LoVo (cell line): ENCODE results near the gene CYP26B1.
A peak's percentile ranks its signal among the peaks of the same experiment; 100 is the strongest.

Source experiments
- DNase-seq: peaks from one replicate; pipeline ENCODE4 v3.0.0-alpha.2; 2016; ENCODE audit warnings: low spot score

Gene CYP26B1

DNA sequence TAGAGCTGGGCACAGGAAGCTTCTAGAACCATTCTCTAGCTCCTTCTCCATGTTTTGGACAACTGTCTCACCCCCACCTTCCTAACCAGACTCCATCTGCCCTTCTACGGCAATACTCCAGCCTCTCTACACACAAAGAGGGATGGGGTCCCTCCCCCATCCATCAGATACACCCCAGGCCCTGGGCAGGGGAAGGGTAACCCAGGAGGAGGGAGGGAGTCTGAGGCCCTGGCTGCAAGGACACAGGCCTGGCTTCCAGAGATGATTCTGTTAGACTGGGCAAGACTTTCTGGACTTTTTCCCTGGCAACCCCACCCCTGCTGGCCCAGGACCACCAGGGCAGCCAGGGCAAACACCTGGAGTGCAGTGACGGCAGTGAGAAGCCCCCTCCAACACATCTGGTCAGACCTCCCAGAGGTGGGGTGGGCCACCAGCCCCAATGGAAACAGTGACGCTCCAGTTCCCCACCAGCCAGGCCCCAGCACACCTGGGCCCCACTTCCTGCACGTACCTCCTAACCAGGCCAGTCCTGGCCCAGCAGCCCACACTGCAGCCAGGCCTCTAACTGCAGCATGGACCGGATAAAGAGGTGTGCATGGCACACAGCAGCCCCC is 6.5 kb downstream of the CYP26B1 start:
- DNase-seq = no peak

DNA sequence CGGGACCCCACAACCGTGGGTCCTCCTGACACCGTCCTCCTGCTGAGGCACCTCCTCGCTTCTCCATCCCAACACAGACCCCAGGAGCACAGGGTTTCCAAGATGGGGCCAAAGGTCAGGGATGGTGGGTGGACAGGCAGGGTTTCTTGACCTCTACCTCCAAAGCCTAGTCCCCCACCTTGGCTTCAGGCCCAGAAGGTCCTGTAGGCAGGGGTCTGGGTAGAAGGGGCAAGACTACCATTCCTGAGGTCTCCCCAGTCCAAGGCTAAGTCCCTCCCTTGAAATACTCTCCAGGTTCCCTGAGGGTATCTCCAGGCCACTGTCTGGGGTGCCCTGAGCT is 7.1 kb downstream of the CYP26B1 start:
- DNase-seq = no peak

DNA sequence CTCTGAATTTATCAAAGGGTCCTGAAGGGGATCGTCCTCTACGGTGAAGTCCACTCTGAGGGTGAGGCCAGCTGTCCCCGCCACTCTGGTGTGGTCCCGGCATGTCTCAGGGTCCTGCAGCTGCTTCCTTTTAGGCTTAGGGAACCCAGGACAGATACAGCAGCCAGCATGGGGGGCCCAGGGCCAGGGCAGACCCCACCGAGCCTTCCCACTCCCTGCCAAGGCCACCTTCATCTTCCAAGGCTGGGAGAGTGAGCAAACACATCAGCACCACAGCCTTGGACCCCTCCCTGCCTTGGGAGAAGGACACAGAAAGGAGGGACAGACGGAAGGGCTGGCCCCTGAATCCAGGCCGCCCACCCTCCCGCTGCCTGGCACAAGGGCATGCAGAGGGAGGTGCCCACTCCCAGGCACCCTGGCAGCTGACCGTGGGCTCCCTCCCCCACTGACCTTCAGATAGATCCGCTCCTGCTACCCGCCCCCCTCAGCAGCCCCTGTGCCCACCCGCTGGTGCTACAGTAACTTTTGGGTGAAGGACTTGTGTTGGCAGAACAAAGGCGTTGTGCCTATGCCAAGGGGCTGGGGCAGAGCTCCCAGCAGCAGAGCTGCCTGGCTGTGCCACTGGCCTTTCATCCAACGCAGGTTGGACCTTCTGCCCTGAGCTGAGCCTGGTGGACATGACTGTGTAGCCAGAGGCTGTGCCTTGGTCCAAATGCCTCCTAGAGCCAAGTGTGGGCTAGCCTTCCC is 7.6 kb downstream of the CYP26B1 start:
- no peak for DNase-seq

DNA sequence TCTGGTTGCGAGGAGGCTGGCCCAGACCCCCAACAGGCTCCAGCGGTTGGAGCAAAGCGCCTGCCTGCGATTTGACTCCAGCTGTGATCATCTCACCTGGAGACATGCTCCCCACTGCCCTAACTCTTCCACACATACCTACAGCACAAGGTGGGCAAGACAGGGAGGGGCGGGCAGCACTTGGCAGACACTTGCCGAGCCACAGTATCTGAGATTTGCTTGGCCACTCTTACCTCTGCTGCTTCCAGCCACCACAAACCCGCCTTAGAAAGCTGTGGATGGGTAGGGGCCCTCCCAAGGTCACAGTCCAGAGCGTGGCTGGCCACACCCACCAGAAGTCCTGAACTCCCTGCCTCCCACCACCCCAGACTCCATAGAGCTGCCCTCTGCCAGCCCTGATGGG is 8.2 kb downstream of the CYP26B1 start:
- DNase-seq = no peak

DNA sequence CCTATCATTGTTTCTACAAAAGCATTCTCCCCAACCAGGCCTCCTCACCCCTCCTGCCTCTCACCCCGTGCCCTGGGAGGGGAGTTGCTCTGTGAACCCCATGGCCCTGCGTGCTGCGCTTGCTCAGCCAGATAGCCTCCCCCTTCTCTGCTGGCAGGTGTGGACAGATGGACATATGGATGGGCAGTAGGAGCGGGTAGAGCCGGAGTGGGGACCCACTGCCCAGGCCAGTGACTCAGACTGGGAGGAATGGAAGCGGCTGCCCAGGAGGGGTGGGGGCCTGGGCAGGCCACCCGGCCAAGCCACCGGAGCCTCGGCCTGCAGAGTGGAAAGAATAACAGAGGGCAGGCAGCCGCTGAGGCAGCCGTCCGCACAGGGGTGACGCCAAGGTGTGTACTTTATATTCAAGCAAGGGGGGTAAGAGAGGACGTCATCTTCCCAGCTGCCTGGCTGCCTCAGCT is 8.7 kb downstream of the CYP26B1 start:
- DNase-seq = no peak

DNA sequence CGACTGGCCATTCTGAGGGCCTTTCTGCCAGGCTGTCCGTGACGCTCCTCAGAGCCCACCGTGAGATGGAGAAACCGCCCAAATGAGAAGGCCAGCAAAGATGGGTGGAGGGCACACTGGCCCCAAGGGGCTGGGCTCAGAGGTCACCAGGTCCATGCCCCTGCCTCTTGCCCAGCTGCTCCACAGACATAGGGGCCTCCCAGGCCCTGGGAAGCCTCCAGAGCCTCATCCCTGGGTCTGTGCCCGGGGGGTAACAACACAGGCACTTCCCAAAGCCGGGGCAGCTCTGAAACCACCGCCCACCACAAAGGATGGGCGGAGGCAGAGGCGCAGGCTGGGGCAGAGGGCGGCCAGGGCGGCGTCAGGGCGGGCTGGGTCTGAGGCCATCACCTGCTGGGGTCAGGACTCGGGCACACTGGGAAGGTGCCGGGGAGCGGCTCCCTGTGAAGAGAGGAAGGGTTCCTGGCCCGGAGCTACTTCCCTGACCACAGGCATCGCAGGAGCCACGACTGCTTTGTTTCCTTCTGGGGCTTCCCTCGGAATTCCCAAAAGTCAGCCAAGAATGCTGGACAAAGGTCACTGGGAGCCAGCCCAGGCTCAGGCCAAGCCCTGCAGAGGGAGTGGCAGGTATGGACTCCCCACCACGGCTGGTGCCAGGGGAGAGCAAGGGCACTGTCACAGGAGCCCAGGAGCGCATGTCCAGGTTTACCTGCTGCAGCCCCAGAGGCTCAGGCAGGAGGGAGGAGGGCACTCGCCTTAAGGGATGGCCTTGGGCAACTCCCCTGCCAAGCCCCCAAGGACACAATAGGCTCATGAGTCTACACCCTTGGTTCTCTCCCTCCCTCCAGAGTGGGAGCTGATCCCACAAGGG is 9.4 kb downstream of the CYP26B1 start:
- peak; percentile 62 for DNase-seq

DNA sequence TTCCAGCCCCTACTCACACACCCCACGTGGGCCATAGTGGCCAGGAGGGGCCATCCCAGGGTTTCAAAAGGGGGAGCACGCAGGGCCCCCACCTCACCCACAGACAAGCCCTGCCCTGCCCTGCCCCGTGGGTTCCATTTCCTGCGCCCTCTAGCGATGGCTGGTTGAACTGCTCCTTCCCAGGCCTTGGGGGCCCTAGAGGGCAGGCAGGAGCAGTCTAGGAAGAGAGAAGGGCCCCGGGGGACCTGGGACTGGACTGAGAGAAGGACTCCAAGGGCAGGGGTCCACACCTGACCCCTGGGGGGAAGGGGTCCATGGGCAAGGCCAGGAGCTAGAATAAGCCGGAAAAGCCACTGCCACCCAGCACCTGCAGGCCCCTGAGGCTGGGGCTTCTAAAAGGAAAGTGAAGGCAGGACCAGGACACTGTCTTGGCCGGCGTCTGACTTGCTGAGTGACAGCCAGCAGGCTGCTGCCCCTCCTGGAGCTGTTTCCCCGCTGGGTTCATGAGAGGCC is 10.1 kb downstream of the CYP26B1 start:
- peak; percentile 52 for DNase-seq

DNA sequence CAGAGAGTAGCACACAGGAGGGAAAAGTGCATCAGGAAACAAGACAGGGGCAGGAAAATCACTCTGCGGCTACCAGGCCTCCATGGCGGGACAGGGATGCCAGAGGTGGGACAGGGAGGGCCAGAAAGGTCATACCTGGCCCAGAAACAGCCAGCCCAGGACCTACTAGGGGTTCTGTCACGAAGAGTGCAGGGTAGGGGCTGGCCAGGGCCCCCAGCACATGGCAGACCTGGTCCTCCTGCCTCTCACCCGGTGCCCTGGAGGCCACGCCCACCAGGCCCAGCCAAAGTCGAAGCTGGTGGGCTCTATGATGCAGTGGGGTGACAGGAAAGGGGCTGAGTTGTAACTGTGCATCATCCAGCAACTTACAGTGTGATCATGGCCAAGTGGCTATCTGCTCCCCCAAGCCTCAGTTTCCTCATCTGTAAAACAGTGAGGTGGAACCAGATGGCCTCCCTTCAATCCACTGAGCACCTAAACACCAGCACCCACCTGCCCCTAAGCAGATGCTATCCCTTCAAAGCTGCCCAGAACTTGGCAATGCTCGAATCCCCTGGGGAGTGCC is 10.6 kb downstream of the CYP26B1 start:
- DNase-seq = no peak

DNA sequence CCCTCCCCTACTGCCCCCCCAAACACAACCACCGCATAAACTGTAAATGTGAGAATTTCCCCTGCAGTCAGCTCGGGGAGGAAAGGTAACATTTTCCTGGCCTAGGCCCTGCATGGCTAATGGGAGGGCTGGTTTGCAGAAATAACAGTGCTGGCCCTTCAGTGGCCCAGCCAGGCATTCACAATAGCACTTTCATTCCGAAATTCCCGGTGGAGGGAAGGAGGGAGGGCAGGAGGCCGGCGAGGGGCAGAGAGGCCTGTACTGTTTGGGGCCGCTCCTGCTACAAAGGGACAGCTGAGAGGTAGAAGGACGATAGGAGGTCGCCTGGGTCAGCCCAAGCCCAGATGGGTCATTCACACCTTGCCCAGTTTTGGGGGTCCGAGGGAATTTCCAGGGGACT is 11.3 kb downstream of the CYP26B1 start:
- no peak for DNase-seq

DNA sequence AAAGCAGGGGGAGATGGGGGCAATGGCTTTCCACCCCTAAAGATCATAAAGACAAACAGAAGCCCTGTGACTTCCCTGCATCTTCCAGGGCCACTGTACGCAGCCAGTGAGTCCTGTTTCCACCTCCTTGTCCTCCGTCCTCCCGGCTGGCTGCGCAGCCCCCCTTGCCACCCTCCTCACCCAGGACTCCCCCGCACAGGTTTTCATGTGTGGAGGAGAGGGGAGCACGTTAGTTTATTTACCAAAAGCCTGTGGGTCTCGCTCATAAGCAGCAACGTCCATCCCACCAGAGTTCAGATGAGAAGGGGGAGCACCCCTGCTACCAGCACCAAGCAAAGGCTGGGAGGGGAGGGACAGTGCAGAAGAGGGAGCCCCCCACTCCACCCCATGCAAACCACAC is 11.7 kb downstream of the CYP26B1 start:
- no peak for DNase-seq

DNA sequence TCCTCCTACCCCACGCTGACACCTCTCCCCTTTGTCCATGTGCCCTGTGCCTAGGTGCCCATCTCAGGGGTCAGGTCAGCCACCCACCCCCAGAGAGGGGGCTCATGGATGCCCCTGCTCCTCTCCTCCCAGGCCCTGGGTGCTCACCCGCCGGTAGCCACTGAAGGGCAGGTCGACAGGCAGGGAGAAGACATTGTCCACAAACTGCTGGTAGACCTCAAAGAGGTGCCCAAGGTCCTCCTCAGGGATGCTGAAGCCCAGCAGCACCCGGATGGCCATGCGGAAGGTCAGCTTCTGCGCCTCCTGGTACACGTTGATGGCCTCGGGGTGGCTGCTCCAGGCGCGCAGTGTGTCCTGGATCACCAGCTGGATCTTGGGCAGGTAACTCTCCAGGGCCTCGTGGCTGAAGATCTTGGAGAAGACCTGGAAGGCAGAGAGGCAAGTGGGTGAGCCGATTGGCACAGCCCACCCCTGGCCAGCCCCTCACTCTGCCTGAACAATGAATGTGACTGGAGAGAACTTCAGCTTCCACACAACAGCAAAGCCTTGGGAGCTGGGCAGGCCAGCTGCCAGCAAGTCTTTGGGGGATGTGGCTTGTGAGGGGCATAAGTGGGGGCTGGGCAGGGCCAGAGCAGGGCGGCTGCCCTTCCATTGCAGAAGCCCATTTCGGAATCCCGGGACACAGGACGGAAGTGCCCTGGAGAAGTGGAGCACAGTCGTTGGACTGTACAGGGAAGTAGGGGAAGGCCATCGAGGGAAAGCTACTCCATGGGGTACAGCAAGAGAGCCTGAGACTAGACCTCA is 12.5 kb downstream of the CYP26B1 start:
- DNase-seq = no peak

DNA sequence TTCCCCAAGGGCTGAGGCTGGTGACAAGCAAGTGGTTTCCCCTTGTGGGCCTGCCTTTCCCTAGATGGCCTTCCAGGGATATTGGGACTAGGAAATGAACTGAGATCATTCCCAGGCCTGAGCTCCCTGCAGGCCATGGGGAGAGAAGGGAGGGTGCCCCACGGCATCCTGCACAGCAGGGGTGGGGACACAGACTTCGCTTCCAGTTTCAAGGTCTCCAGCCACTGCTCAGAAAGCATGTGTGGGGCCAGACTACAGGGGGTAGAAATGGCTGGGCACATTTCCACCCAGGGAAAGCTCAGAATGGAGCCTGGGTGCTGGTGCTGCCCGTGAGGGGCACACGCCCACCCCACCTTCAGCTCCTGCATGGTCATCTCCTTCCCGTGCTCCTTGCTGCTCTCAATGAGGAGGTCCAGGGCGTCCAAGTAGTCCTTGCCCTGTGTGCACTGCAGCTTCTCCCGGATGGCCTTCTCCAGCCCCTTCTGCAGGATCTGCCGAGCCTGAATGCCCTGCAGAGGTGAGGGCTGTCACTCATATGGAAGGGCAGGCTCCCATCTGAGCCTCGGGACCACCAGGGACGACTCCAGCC is 13.2 kb downstream of the CYP26B1 start:
- DNase-seq = no peak

DNA sequence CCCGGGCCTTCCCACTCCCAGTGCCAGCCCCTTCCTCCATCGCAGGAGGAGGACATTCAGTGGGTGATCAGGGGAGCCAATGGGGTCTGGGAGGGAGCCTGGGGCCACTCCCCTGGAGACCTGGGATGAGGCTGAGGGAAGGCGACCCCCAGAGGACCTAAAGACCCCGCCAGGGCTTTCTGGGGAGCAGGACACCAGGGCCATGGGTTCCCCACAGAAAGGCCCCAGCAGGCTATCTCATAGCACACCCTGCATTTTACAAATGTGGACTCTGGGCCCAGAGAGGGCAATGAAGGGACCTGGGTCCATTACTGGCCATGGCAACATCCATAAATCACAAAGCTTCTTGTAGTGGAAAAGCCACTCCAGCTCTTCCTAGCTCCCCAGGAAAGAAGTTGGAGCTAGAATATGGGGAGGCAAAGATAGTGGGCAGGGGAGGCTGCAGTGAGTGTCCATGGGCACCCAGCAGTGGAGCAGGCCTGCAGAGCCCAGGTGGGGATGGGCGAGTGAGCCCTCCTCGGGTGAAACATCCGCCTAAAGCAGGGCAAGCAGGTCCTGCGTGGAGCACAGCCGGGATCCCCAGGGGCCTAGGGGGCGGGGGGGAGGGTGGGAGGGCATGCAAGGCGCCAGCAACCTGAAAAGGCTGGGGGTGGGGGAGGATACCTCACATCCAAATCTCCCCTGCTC is 13.8 kb downstream of the CYP26B1 start:
- DNase-seq = no peak

DNA sequence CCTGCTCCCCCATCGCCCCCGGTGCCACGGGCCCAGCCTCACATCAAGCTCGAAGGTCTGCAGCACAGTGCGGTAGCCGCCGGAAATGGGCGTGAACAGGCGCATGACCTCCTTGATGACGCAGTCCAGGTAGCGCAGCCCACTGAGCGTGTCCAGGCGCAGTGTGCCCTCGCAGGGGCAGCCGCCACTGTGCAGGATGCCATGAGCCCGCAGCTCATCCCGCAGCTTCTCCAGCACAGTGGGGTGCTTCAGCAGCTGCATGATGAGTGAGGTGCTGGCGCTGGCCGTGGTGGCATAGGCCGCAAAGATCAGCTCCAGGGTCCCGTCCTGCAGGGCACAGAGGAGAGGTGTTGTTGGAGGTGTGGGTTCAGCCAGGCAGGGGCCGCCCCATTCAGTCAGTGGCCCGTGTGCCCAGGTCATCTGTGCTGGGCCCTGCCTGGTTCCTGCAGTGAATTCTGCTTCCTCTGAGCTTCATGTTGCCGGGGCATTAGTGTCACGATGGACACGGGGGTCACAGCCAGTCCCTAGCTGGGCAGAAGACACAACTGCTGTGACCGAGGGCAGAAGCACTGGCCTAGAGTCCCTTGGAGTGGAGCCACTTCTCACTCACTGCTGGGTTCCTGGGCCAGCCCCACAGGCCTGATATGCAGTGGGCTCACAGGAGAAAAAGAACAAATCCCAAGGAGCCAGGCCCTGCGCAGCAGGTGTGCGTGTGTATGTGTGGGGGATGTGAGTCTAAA is 14.5 kb downstream of the CYP26B1 start:
- DNase-seq = no peak

DNA sequence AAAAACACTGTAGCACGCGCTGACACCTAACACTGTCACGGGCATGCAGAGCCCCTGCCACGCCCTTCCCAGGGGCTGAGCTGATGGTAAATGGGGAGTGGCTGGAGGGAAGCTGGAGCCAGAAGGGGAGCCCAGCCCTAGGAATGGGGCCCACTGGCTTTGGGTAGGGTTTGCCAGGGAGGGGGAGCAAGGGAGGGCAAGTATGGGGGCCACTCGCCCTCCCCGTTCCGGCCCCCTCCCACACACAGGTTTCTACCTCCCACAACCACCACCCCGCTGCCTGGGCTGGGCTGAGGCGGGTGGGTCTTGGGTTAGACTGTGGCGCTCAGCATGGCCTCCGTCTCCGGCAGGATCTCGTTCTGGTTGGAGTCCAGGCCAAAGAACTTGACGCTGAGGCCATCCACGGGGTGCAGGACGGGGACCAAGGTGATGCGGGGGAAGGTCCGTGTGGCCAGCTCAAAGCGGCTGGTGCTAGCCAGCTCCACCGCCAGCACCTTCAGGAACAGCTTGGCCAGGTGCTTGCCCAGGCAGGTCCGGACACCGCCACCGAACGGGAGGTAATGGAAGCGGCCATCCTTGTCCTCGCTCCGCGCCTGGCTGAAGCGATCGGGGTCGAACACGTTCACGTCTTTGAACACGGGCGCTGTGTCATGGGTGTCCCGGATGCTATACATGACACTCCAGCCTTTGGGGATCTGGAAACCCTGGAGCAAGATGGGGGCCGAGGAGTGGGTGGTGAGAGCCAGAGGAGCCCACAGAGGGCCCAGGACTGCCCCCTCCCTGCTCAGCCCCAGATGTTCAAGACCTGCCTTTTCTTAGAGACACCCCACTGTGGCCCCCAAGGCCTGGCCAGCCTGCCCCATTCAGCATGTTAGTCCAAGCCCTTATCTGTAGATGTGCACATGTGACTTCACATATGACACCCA is 15.5 kb downstream of the CYP26B1 start:
- DNase-seq = no peak

DNA sequence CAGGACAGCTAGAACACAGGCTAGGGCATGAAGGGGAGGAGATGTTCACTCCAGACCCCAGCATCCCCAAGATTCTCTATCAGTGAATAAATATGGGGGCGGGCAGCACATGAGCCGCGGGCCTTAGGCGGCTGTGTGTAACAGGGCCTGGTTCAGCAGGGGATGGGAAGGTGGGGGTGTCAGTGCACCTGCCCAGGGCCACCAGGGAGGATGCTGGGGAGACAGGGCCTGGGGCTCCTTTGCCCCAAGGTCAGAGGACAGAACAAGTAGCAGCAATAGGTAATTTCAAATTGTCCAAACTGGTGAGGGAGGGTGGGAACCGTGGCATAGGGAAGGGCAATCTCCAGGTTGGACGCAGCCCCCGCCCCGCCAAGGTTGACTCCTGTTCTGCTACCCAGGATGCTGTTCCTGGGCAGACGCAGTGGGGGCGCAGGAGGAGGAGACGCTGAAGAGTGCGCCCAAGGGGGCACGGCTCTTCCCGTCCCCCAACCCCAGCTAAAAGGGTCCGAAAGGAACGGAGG is 16.2 kb downstream of the CYP26B1 start:
- no peak for DNase-seq

DNA sequence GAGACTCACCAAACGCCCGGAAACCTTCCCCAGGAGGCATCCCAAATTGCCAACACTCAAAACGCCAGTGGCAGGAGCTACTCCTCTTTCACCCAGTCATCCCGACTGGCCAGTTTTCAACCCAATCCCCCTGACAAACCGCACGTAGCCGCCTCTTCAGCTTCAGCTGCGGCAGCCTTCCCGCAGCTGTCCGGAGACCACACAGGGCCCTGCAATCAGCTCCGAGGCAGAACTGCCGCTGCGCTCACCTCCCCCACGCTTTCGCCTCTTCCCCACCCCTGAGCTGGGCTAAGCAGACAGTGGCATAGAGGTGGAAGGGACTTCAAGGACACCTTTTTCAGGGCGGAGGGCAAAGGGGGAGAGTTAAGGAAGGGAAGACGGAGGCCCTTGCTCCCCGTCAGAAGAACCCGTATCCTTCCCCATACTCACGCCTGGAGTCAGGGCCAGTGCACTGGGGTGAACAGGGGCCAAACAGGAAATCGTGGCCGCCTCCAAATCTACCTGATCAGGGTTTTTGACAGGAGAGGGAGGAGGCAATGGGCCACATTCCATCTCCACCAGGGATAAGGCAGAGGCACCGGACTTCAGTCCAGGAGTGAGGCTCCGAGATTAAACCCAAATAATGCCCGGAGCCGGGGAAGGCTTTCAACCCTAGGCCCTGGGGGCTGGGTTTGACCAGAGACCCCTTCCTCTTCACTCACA is 16.9 kb downstream of the CYP26B1 start:
- DNase-seq = no peak
